ENCODE results near the gene CDK14. TPM values are rescaled to one million over a fixed set of nuclear protein-coding genes. Genes with fewer than 3 reads are reported as not detected.

CDK14 gene
- total RNA-seq, 2 donors from 2014 or later, result 1.9 to 4.9 TPM

DNA sequence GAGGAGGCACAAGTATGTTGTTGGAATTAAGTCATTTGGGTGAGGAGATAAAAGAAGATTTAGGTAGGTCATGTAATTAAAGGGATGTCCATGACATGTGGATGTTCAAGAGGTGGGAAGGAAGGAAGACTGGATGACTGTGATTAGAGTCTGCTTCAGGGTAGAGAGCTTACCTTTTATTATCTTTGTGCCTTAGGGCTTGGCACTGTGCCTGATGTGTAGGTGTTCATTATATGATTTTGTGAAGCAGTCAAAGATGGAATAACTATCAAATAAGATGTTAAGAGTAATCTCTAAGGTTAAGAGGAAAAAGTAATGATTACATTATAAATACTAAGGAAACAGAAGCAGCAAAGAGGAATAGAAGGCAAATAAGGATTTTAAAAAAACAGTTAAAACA is 97.8 kb downstream of the CDK14 start:
- Histone ChIP-seq H3K27ac (no peak overlapping the region), H3K4me1 (no peaks in the 10 kb centered on the region), H3K9me3 (no peaks in the 10 kb centered on the region), H3K36me3 (no peaks in the 10 kb centered on the region), H3K9ac (ENCODE audit: low read depth in 2 of 2, low read length in 2 of 2) (no peak overlapping the region), H3K4me3 (no peak overlapping the region), H3K27me3 (no peaks in the 10 kb centered on the region)
- intact Hi-C loops (cut with DNase I), result loop anchor here (10.0 kb wide), 1 partner anchor 239 kb away; no protein-coding TSS in a partner anchor
- no peak for DNase-seq
- no peak for TF ChIP-seq CTCF (IDR thresholded peaks at IDR 0.05)

GRCh38 chr7:90698616-90699015 is 102.5 kb downstream of the CDK14 start:
- Histone ChIP-seq H3K9me3 (no peaks in the 10 kb centered on the region), H3K4me3 (no peak overlapping the region), H3K27me3 (no peaks in the 10 kb centered on the region), H3K27ac (no peak overlapping the region), H3K9ac (ENCODE audit: low read depth in 2 of 2, low read length in 2 of 2) (no peak overlapping the region), H3K36me3 (no peaks in the 10 kb centered on the region), H3K4me1 (no peaks in the 10 kb centered on the region)
- intact Hi-C loops (cut with DNase I), result loop anchor here (10.0 kb wide), 1 partner anchor 244 kb away; no protein-coding TSS in a partner anchor
- TF ChIP-seq CTCF (IDR thresholded peaks at IDR 0.05), result no peak
- DNase-seq, result no peak

DNA sequence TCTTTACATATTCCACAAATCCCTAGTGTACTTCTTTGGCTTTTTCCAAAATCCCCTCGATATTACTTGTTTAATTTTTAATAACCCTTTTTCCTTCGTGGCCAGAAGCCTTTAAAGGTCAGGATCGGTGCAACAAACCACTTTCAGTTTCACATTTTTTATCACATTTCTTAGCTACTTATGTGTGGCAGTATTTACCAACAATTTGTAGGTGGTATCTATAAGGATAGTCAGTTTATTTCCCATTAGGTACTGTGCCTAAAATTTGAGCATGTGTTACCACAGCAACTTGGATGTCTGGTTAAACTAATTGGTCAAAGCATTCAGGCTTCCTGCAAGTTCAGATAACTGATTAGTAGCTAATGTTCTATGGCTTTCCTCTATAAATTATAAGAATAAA is 104.9 kb downstream of the CDK14 start:
- no peak for TF ChIP-seq CTCF (IDR thresholded peaks at IDR 0.05)
- Histone ChIP-seq H3K9ac (ENCODE audit: low read depth in 2 of 2, low read length in 2 of 2) (no peak overlapping the region), H3K36me3 (no peaks in the 10 kb centered on the region), H3K9me3 (no peaks in the 10 kb centered on the region), H3K27me3 (no peaks in the 10 kb centered on the region), H3K4me1 (no peaks in the 10 kb centered on the region), H3K27ac (no peak overlapping the region), H3K4me3 (no peak overlapping the region)
- DNase-seq, result no peak
- intact Hi-C loops (cut with DNase I), result no loop called here

GRCh38 chr7:90701771-90702170 is 105.7 kb downstream of the CDK14 start:
- intact Hi-C loops (cut with DNase I), result no loop called here
- no peaks in the 10 kb centered on the region for H3K4me1 ChIP-seq

DNA sequence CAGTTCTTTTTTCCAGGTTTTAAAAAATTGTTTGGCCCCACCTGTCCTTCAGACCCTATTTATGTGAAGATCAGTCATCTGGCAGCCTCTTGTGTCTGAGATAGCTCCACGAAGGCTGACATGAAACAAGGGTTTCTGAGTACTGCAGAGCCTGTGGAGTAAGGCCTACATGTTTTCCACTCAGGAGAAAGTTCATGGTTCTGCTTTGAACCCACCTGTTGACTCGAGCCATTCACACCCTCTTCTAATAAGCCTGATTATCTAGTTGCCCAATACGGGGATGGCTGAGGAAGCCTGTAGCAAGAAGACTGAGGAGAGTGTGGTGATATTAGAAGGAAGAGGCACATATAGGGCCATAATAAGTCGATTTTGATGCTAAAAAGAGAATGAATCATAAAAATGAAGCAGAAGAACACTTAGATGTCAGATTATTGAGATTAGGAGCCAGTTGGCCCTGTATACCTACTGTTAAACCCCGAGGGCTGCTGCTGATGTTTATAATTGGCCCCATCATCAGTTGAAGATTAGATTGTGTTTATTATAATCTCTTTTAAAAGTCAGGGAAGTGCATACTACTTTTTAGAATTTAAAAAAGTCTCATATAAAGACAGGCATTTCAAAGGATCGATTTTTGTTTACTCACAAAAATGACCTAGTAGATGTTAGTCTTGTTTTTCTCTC is 109.4 kb downstream of the CDK14 start:
- no peak for DNase-seq
- Histone ChIP-seq H3K27me3 (no peaks in the 10 kb centered on the region), H3K4me3 (no peak overlapping the region), H3K27ac (no peak overlapping the region), H3K4me1 (no peaks in the 10 kb centered on the region), H3K9me3 (no peaks in the 10 kb centered on the region), H3K36me3 (no peaks in the 10 kb centered on the region), H3K9ac (ENCODE audit: low read depth in 2 of 2, low read length in 2 of 2) (no peak overlapping the region)
- no peak for TF ChIP-seq CTCF (IDR thresholded peaks at IDR 0.05)
- intact Hi-C loops (cut with DNase I), result loop anchor here (5.0 kb wide), 1 partner anchor 327 kb away; no protein-coding TSS in a partner anchor

More at GRCh38 chr7:90701771-90702170, 105.7 kb downstream of the CDK14 start:
- Histone ChIP-seq H3K36me3 (no peaks in the 10 kb centered on the region), H3K27ac (no peak overlapping the region), H3K9ac (ENCODE audit: low read depth in 2 of 2, low read length in 2 of 2) (no peak overlapping the region), H3K4me3 (no peak overlapping the region), H3K27me3 (no peaks in the 10 kb centered on the region), H3K9me3 (no peaks in the 10 kb centered on the region)
- TF ChIP-seq CTCF (IDR thresholded peaks at IDR 0.05), result no peak
- no peak for DNase-seq

All from colonic mucosa (tissue), 4 donors.